HG03457 (cell line): ENCODE data around the gene HCFC1R1.
A peak's percentile ranks its signal among the peaks of the same experiment; 100 is the strongest.
"Not testable (repeated sequence)": the region's sequence is repeated elsewhere in the genome, so short reads cannot be mapped to it uniquely, and the experiment has no call there.

ENCODE experiments used
- ATAC-seq: cut with Tn5 transposase; IDR thresholded peaks from one replicate; pipeline ENCODE4 v1.9.1; 2021; ENCODE audit warnings: moderate number of reproducible peaks; ENCODE audit not compliant: unreplicated experiment

Gene HCFC1R1, protein sequence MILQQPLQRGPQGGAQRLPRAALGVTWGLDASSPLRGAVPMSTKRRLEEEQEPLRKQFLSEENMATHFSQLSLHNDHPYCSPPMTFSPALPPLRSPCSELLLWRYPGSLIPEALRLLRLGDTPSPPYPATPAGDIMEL

DNA sequence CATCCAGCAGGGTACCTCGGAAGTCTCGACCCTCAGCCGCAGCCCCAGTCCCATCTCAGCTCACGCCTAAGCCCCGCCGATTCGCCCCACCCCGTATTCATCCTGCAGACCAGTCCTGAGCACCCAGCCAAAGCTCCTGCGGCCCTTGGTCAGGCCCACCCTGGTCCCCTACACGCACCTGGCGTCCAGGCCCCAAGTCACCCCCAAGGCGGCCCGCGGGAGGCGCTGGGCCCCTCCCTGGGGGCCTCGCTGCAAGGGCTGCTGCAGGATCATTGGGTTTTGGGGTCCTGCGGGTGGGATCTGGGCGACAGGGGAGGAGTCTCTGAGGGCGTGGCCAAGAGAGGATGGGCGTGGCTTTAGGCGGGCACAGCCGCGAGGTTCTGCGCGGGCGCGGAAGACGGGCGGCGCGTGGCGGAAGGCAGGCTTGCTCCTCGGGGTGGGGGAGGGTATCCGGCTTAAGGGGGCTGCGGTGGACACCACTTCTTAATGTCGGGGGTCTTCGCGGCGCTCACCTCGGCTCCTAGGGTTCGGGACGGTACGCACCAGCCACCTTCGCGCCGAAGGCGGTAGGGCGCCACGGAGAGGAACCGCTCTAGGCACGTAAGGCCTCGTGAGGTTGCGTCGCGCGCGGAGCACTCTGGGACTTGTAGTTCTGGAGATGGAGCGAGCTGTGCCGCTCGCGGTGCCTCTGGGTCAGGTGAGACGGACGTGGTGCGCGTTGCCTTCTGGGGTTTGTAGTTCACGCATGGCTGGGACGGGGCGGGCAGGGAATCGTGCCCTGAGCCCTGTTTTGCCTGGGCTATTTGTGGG, at the start of gene HCFC1R1, which contains the start of gene THOC6:
Gene HCFC1R1, minus strand, starts transcription at position 274 of the 810 bp plus-strand sequence. Its CDS starts 1 bp downstream, at position 273.
Gene THOC6, plus strand, starts transcription at position 367 of the 810 bp plus-strand sequence. Its CDS starts 292 bp downstream, at position 659.
- peak; percentile 62 for ATAC-seq

DNA sequence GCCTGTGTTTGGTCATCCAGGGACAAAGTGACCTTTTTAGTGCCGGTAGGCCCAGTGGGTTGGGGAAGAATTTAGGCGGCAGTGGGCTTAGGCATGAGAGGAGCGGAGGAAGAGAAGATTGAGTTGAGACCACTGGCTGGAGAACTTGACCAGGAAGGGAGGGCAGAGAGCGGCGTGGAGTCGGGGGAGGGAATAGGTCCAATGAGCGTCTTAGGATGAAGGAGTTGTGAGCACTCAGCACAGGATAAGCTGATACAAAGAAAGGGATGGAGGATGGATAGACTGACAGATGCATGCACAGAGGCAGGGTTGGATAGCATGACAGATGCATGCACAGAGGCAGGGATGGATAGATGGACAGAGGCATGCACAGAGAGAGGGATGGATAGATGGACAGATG, 49.7 kb upstream of the HCFC1R1 start:
- no peak for ATAC-seq

DNA sequence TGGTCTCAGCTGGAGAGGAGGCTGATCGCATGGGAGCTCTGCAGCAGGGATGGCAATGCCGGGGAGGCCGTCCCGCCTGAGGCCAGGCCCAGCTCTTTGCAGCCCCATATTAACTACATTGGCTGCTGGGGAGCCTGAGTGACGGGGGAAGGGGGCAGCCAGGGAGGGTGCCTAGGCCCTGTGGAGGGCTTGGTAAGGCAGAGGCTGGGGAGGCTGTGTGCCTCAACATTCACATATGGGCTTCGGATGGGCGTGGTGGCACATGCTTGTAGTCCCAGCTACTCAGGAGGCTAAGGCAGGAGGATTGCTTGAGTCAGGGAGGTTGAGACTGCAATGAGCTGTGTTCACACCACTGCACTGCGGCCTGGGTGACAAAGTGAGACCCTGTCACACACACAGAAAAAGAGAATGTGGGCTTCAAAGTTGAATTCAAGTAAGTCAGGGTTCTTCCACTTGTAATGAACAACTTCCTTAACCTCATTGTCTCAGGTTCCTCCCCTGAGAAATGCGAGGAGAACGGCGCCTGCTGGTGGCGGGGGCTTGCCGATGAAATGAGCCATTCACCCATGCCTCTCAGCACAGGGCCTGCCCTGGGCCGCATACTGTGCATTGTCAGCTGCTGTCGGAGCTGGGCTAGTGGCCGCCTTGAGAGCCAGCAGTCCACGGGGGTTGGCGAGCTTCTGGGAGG, 49.0 kb upstream of the HCFC1R1 start:
- ATAC-seq: not testable (repeated sequence)

DNA sequence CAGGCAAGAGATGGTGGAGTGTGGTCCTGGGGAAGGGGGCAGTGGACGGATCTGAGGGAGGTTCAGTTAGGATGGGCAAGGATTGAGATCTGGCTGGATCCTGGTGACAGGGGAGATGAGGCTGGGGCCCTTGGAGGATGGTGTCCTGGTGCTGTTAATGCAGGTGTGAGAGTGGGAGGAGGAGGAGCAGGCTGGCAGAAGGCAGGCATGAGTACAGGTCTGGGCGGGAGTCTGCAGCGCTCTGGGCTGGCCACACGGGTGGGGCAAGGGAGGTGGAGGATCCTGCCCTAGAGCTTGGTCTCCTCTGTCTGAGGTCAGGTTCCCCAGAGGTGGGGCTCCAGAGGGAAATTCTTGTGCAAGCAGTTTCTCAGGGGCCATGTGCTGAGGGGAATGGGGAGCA, 48.4 kb upstream of the HCFC1R1 start:
- ATAC-seq: not testable (repeated sequence)

DNA sequence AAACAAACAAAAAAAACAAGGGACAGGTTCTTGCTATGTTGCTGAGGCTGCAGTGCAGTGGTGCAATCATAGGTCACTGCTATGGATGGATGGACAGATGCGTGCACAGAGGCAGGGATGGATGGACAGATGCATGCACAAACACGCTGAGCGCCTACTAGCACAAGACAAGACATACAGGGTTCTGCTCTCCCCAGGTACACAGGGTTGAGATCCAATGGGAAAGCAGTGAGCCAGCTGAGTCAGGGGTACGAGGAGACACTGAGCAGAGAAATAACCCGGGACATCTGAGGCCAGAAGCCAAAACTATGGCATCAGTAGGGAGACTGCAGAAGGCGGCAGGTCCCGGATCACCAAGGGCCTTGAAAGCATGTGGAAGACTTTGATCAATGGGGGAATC, 47.9 kb upstream of the HCFC1R1 start:
- no peak for ATAC-seq

DNA sequence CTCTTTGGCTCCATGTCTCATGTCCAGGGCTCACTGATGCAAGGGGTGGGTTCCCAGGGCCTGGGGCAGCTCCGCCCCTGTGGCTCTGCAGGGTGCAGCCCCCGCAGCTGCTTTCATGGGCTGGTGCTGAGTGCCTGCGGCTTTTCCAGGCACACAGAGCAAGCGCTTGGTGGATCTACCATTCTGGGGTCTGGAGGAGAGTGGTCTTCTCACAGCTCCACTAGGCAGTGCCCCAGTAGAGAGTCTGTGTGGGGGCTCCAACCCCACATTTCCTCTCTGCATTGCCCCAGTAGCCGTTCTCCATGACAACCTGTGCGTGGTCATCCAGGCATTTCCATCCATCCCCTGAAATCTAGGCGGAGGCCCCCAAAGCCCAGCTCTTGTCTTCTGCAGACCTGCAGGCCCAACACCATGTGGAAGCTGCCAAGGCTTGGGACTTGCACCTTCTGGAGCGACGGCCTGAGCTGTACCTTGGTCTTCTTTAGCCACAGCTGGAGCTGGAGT, 46.9 kb upstream of the HCFC1R1 start:
- no peak for ATAC-seq

DNA sequence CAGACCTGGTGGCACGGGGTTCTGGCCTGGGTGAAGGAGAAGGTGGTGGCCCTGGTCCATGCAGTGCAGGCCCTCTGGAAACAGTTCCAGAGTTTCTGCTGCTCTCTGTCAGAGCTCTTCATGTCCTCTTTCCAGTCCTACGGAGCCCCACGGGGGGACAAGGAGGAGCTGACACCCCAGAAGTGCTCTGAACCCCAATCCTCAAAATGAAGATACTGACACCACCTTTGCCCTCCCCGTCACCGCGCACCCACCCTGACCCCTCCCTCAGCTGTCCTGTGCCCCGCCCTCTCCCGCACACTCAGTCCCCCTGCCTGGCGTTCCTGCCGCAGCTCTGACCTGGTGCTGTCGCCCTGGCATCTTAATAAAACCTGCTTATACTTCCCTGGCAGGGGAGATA, 45.4 kb upstream of the HCFC1R1 start:
- not testable (repeated sequence) for ATAC-seq

DNA sequence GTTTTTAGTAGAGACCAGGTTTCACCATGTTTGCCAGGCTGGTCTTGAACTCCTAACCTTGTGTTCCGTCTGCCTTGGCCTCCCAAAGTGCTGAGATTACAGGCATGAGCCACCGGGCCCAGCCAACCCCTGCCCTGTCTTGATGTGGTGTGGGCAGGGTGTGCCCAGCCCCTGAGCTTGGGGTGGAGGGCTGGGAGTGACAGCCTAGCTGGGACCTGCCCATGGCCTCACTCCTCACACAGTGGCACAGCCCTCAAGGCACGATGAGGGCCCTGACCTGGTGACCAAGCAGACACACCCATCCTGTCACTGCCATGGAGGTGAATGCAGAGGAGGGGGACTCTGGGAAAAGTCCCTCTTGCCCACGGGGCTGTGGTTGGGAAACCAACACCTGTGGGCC, 44.7 kb upstream of the HCFC1R1 start:
- ATAC-seq: no peak

DNA sequence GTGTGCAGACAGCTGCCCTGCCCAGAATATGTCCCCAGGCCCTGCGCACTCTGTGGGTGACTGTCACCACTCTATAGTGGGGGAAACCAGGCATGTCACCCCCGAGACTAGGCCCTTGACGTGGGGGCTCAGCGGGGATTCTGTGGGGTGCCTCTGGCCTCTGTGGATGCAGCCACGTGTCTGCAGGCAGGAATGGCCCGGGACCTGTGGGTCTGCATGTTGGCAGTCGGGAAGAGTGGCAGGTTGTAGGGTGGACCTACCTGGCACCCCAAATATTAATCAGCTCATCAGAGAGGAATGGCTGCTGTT, 42.7 kb upstream of the HCFC1R1 start:
- ATAC-seq: no peak

DNA sequence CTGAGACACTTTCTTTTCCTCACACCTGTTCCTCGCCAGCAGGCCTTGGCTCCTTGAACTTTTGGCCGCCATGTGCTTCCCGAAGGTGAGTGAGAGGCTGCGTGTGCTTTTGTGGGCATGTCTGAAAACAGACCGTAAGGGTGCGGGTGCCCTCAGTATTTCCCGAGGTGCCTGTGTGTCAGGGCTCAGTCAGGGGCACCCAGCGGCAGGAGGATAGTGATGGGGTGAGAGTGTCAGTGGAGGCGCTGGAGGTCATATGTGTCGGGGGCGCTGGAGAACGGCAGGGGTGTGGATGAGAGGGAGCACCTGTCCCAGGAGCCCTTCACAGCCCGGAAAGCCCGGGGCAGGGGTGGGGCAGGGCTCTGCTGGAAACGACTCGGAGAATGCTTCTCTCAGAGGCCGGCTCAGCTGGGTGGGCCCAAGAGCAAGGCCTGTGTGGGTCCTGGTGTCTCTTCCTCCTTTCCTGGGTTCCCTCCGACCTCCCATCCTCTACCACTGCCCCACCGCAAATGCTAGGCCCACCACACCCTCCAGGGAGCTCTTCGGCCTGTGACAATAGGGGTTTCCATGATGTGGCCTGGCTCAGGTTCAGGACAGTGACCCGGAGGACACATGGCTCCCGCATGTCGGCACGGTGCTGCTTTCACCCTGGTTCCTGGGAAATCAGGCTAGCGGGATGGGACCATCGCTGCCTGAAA, 42.1 kb upstream of the HCFC1R1 start:
- ATAC-seq: no peak

DNA sequence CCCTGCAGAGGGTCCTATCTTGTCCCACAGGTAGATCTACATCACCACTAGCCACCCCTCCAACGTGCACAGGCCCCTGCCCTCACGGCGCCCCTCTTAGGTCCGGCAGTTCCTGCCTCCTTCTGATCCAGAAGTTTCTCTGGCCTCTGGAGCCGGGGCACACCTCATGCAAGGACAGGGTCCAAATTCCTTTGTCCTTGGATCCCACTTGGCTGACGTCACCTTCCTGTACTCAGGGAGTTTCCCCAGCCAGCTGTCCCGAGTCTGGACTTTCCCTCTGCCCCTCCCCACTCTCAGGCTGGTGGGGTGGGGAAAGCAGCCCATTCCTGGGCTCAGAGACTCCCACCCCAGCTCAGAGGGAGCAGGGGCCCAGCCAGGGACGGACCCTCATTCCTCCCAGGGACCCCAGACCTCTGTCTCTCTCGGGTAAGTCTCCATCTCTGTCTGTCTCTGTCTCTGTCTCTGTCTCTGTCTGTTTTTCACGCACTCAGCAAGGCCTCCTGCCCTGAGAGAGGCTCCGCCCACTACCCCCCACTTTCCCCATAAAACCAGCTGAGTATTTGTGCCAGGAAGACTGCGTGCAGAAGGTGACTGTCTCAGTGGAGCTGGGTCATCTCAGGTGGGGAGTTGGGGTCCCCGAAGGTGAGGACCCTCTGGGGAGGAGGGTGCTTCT, 41.5 kb upstream of the HCFC1R1 start, which contains the start of gene IL32:
Gene IL32, plus strand, starts transcription at position 572 of the 673 bp plus-strand sequence. CDS start 172 bp downstream, outside the sequence.
- no peak for ATAC-seq

DNA sequence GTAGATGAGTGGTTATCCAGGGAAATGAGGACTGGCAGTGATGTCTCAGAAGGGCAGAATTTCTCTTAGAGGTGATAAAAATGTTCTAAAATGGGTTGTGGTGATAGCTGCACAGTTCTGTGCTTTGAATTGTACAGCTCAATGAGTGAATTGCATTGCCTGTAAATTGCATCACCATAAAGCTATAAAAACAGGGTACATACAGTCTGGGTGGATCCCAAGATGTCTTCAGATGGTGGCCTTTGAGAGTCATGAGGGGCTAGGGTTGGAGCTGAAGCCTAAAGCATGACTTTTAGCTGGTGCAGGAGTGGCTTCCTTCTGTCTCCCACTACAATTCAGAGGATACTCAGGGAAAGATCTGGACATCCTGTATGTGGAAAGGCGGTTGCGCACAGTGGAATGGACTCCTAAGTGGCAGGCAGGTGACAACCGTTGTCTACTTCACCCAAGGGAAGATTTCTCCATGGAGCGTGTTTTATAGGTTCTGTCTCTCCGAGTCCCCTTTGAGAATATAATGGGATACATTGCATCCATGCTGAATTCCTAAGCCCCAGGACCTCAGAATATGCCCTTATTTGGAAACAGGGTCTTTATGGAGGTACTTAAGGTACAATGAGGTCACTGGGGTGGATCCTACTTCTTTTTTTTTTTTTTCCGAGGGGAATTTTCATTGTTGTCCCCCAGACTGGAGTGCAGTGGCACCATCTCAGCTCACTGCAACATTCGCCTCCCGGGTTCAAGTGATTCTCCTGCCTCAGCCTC, 40.1 kb upstream of the HCFC1R1 start:
- no peak for ATAC-seq

DNA sequence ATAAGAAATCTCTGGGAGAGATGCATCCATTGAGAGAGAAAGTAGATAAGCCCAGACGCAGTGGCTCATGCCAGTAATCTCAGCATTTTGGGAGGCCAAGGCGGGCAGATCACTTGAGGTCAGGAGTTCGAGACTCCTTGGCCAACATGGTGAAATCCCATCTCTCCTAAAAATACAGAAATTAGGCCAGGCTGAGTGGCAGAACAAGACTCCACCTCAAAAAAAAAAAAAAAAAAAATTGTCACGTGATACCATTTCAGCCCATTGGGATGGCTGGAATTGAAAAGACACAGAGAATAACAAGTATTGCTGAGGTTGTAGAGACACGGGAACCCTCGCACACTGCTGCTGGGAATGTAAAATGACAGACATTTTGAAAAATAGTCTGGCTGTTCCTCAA, 38.8 kb upstream of the HCFC1R1 start:
- ATAC-seq: no peak

DNA sequence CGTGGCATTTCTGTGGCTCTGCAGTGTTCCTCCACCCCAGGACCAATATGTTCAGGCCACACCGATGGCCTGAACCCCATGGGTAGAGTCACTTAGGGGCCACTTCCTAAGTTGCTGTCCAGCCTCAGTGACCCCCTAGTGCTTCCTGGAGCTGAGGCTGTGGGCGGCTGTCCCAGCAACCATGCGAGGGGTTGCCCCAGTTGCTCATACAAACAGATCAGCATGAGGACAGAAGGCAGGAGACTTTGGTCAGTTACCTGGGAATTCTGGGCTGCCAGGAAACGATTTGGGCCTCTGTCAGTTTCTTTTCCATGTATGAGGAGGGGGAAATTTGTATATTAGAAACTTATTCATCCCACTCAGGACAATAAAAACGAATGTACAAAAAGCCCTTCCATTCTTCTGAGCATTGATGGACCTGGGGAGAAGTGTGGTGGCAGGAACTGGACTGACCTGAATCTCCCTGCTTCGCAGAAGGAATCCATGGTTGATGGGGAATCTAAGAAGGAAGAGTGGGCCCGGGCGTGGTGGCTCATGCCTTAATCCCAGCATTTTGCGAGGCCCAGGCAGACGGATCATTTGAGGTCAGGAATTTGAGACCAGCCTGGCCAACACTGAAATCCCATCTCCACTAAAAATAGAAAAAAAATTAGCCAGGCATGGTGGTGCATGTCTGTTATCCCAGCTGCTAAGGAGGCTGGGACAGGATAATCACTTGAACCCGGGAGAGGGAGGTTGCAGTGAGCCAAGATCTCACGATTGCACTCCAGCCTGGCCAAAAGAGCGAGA, 36.8 kb upstream of the HCFC1R1 start:
- ATAC-seq: no peak

DNA sequence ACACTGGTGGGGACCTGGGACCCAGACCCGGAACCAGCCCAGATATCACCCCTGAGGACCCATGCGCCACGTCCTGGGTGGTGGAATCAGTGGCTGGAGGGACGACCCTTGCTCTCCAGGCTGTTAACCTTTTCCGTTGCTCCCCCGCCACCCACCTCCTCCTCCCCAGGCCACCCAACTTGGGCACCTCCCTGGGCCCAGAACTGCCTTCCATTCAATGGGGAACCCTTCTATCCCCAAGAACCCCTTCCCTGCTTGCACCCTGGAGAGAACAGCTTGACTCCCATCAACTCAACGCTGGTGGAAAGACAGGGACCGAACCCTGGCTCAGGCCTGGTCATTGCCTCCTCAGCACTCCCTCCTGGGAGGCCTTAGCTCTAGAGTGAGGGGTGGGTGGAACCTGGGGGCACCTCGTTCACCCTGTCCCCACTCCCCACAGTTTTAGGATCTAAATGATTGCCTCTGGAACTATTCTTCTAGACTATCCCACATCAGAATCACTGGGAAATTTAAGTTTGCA, 36.0 kb upstream of the HCFC1R1 start:
- ATAC-seq: no peak

DNA sequence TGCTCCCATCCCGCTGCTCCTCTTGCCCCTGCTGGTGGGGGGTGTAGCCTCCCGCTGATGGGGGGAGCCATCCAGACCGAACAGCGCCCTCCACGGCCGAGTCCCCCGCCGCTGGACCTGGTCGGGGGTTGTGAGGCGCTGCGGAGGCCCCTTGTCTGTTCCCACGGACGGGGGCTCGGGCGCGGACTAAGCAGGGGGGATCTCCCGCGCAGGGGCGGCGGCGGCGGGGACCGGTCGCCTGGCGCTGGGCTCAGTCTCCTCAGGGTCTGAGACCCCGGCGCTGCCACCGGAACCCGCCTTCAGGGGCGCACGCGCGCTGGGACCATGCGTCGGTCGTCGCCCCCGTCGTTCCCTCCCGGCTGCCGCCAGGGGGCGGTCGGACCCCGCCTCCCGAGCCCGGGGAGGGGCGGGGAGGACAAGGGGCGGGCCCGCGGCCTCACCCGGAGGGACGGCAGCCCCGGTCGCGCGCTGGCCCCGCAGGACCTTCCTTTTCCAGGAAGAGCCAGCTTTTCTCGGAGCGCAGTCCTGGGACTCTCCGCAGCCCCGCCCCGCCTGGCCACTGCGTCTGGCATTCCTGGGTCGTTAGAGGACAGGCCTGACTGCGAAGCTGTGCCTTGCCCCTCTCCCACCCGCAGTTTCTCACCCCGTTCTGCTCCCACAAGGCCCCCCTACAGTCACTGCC, 35.4 kb upstream of the HCFC1R1 start:
- peak; percentile 56 for ATAC-seq

DNA sequence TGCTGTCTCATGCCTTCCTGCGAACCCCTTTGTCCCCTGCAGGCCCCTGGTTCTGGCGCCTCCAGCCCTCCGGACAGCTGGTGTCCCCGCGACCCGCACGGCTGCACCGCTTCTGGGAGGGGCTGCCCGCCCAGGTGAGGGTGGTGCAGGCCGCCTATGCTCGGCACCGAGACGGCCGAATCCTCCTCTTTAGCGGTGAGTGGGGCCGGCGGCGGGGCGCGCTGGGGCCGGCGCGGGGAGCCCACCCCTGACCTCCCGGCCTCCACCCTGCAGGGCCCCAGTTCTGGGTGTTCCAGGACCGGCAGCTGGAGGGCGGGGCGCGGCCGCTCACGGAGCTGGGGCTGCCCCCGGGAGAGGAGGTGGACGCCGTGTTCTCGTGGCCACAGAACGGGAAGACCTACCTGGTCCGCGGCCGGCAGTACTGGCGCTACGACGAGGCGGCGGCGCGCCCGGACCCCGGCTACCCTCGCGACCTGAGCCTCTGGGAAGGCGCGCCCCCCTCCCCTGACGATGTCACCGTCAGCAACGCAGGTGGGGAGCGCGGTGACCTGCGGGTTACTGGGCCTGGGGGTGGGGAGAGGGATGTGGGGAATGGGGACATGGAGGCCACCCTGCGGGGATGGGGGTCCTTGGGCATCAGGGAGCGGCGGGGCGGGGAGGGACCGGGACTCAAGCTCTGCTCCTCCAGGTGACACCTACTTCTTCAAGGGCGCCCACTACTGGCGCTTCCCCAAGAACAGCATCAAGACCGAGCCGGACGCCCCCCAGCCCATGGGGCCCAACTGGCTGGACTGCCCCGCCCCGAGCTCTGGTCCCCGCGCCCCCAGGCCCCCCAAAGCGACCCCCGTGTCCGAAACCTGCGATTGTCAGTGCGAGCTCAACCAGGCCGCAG, 34.6 kb upstream of the HCFC1R1 start:
- ATAC-seq: no peak
